NB4 (cell line): ENCODE data around the gene CAMTA1.

Source experiments
- CTCF ChIP-seq: IDR thresholded peaks from one replicate; pipeline ENCODE4 v1.5.1; 2012; ENCODE audit warnings: low read depth, low read length
- MAX ChIP-seq: IDR thresholded peaks from 2 replicates; pipeline ENCODE4 v1.6.1; 2011; ENCODE audit warnings: low read depth, low read length
- MYC ChIP-seq: IDR thresholded peaks from 2 replicates; pipeline ENCODE4 v1.6.1; 2011; ENCODE audit warnings: low read depth, low read length
- POLR2A ChIP-seq: IDR thresholded peaks from 2 replicates; pipeline ENCODE4 v1.6.1; 2011; ENCODE audit warnings: mild to moderate bottlenecking; ENCODE audit not compliant: insufficient read length; ENCODE audit errors: extremely low read depth

DNA sequence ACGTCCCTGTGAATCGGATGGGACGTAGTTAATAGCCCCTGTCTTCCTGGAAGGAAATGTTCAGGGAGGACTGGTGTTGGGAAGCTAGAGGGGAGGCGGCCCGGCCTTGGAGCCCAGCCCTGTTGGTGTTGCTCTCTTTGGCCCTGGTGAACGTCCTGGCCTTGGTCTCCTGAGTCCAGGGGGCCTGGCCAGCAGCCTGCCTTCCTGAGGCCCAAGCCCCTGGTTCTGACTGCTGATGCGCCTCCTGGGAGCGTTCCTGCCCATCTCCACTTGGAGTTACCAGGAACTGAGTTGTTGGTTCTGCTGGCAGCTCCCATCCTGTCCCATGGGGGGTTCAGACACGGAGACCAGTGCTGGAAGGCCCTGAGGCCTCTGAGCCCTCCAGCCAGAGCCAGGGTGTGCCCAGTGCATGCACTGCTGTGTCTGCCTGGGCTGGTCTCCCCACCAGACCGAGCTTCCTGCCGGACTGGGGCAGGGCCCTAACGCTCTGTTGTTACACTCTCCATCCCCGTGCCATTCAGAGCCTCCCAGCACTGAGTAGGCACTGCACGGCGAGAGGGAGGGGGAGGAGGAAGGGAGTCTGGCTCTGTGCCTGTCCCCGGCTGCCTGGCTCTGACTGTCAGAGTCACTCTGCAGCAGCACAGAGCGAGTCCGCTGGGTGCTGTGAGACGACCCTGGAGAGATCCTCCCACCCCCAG lies 603.4 kb downstream of the CAMTA1 start:
- TF ChIP-seq CTCF, result no peak
- no peak for TF ChIP-seq MAX
- TF ChIP-seq POLR2A, result no peak
- no peak for TF ChIP-seq MYC
